ENCODE measurements around the gene SPOCK1.

- TF ChIP-seq, protein P1, sequence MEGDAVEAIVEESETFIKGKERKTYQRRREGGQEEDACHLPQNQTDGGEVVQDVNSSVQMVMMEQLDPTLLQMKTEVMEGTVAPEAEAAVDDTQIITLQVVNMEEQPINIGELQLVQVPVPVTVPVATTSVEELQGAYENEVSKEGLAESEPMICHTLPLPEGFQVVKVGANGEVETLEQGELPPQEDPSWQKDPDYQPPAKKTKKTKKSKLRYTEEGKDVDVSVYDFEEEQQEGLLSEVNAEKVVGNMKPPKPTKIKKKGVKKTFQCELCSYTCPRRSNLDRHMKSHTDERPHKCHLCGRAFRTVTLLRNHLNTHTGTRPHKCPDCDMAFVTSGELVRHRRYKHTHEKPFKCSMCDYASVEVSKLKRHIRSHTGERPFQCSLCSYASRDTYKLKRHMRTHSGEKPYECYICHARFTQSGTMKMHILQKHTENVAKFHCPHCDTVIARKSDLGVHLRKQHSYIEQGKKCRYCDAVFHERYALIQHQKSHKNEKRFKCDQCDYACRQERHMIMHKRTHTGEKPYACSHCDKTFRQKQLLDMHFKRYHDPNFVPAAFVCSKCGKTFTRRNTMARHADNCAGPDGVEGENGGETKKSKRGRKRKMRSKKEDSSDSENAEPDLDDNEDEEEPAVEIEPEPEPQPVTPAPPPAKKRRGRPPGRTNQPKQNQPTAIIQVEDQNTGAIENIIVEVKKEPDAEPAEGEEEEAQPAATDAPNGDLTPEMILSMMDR (IDR thresholded peaks at IDR 0.05; ENCODE audit: borderline replicate concordance, extremely low read depth, low read length, poor library complexity, severe bottlenecking) = no peak
- no peak for TF ChIP-seq EZH2 (IDR thresholded peaks at IDR 0.05; ENCODE audit: borderline replicate concordance, low read depth, low read length, severe bottlenecking)
Observed at GRCh38 chr5:137218896-137219295, 280.2 kb downstream of the SPOCK1 start.
